Liver (tissue), 9 donors: ENCODE results near the gene SNN. TPM values are rescaled to one million over a fixed set of nuclear protein-coding genes. Genes with fewer than 3 reads are reported as not detected.

Source experiments
- DNase-seq: peaks from one replicate; pipeline ENCODE4 v3.0.0-alpha.2; 2017; ENCODE audit warnings: low spot score
- H3K27ac ChIP-seq, 2 donors: one replicate each; pipeline ENCODE4 v1.7.0; 2013; ENCODE audit warnings: inconsistent platforms in 2 of 2, low read length in 2 of 2, control low read depth in 1 of 2, low read depth in 1 of 2, mild to moderate bottlenecking in 1 of 2
- H3K27me3 ChIP-seq, 4 donors: one replicate each; pipeline versions ENCODE4 v1.6.1 to v1.7.0; 2013; ENCODE audit warnings: low read length in 3 of 4, inconsistent platforms in 1 of 4, mild to moderate bottlenecking in 1 of 4, moderate library complexity in 1 of 4; ENCODE audit not compliant: control insufficient read depth in 4 of 4, insufficient read depth in 4 of 4
- H3K36me3 ChIP-seq, 4 donors: one replicate each; pipeline versions ENCODE4 v1.6.1 to v1.7.0; 2013; ENCODE audit warnings: low read length in 3 of 4, mild to moderate bottlenecking in 3 of 4, low read depth in 1 of 4, moderate library complexity in 1 of 4; ENCODE audit not compliant: control insufficient read depth in 4 of 4, insufficient read depth in 3 of 4
- H3K4me1 ChIP-seq, 4 donors: one replicate each; pipeline versions ENCODE4 v1.6.1 to v1.7.0; 2013; ENCODE audit warnings: low read length in 3 of 4, mild to moderate bottlenecking in 3 of 4, moderate library complexity in 1 of 4; ENCODE audit not compliant: control insufficient read depth in 4 of 4, insufficient read depth in 4 of 4
- H3K4me3 ChIP-seq, 3 donors: one replicate each; pipeline versions ENCODE4 v1.6.1 to v1.7.0; 2013; ENCODE audit warnings: low read length in 3 of 3, control low read depth in 1 of 3, low read depth in 1 of 3, mild to moderate bottlenecking in 1 of 3
- H3K9ac ChIP-seq, 2 donors: one replicate each; pipeline ENCODE4 v1.7.0; 2013; ENCODE audit warnings: low read length in 2 of 2, mild to moderate bottlenecking in 2 of 2, moderate library complexity in 2 of 2, control low read depth in 1 of 2, low read depth in 1 of 2
- H3K9me3 ChIP-seq, 4 donors: one replicate each; pipeline versions ENCODE4 v1.6.1 to v1.7.0; 2013; ENCODE audit warnings: low read length in 3 of 4; ENCODE audit not compliant: control insufficient read depth in 4 of 4
- EGR1 ChIP-seq, 2 donors: IDR thresholded peaks; 2 replicates each; pipeline ENCODE4 v1.6.1; 2016 to 2018; ENCODE audit warnings: antibody characterized with exemption in 2 of 2, low read depth in 2 of 2
- FOXA1 ChIP-seq: IDR thresholded peaks from 2 replicates; pipeline ENCODE4 v1.6.1; 2016; ENCODE audit warnings: antibody characterized with exemption
- FOXA2 ChIP-seq: IDR thresholded peaks from 2 replicates; pipeline ENCODE4 v1.6.1; 2016; ENCODE audit warnings: antibody characterized with exemption
- GABPA ChIP-seq, 2 donors: IDR thresholded peaks in 1 of 2; conservative IDR thresholded peaks in 1 of 2; 2 replicates each; pipeline ENCODE4 v1.6.1; 2016; ENCODE audit warnings: antibody characterized with exemption in 2 of 2, mild to moderate bottlenecking in 1 of 2, moderate library complexity in 1 of 2
- HNF4A ChIP-seq, 2 donors: conservative IDR thresholded peaks; 2 replicates each; pipeline ENCODE4 v1.6.1; 2016; ENCODE audit warnings: antibody characterized with exemption in 2 of 2, mild to moderate bottlenecking in 2 of 2
- HNF4G ChIP-seq: IDR thresholded peaks from 2 replicates; pipeline ENCODE4 v1.6.1; 2016; ENCODE audit warnings: antibody characterized with exemption
- JUND ChIP-seq, 2 donors: IDR thresholded peaks; 2 replicates each; pipeline ENCODE4 v1.6.1; 2016; ENCODE audit warnings: antibody characterized with exemption in 2 of 2
- NR2F2 ChIP-seq: IDR thresholded peaks from 2 replicates; pipeline ENCODE4 v1.6.1; 2016; ENCODE audit warnings: antibody characterized with exemption
- RAD21 ChIP-seq, 2 donors: IDR thresholded peaks; 2 replicates each; pipeline ENCODE4 v1.6.1; 2016; ENCODE audit warnings: antibody characterized with exemption in 2 of 2, mild to moderate bottlenecking in 2 of 2
- RXRA ChIP-seq, 2 donors: IDR thresholded peaks; 2 replicates each; pipeline ENCODE4 v1.6.1; 2017 to 2018; ENCODE audit warnings: antibody characterized with exemption in 2 of 2, mild to moderate bottlenecking in 1 of 2
- SP1 ChIP-seq: IDR thresholded peaks from 2 replicates; pipeline ENCODE4 v1.6.1; 2018; ENCODE audit warnings: antibody characterized with exemption, mild to moderate bottlenecking
- TAF1 ChIP-seq: conservative IDR thresholded peaks from 2 replicates; pipeline ENCODE4 v1.6.1; 2016; ENCODE audit warnings: antibody characterized with exemption, mild to moderate bottlenecking
- YY1 ChIP-seq: IDR thresholded peaks from 2 replicates; pipeline ENCODE4 v1.6.1; 2016; ENCODE audit warnings: antibody characterized with exemption, mild to moderate bottlenecking
- WGBS: extraction: QIAGEN DNeasy Blood & Tissue Kit; methylation state at CpG from one replicate; pipeline ENCODE4 v1.1.7; 2013; 5-methylcytosine and 5-hydroxymethylcytosine counted together
- polyA plus RNA-seq, 2 donors: library from polyadenylated mRNA; stranded (reverse) in 1 of 2; unstranded in 1 of 2; fragments of 200-250 nt in 1 of 2; fragments of >200 nt in 1 of 2; fragmentation: Nextera tagmentation in 1 of 2; extraction: Ambion mirVana in 1 of 2; gene quantifications; one replicate each; pipeline versions ENCODE4 v1.2.1 to v1.2.3, GENCODE V29; 2013 to 2015
- total RNA-seq, 2 donors: library from RNA; depleted of rRNA; stranded (reverse); fragments of >200 nt; gene quantifications; one replicate each; pipeline ENCODE4 v1.2.3, GENCODE V29; 2014
- TF ChIP-seq, protein P1 (sequence below): IDR thresholded peaks from 2 replicates; pipeline ENCODE4 v1.6.1; 2016; ENCODE audit warnings: antibody characterized with exemption
- TF ChIP-seq, protein P2 (sequence below): IDR thresholded peaks from 2 replicates; pipeline ENCODE4 v1.6.1; 2016; ENCODE audit warnings: antibody characterized with exemption
- TF ChIP-seq, protein P3 (sequence below): IDR thresholded peaks from 2 replicates; pipeline ENCODE4 v1.6.1; 2016; ENCODE audit warnings: antibody characterized with exemption, mild to moderate bottlenecking
- TF ChIP-seq, protein P4 (sequence below): fragments of 150-350 bp; IDR thresholded peaks from 2 replicates; pipeline ENCODE4 v1.5.1; 2017; ENCODE audit warnings: improper control_type of control experiment, low read depth, low read length; ENCODE audit not compliant: missing input control
- TF ChIP-seq, protein P5 (sequence below): IDR thresholded peaks from 2 replicates; pipeline ENCODE4 v1.6.1; 2016; ENCODE audit warnings: antibody characterized with exemption
- donor health status: healthy.
- donor health status: healthy.
- donor health status: healthy.
- donor health status: healthy.
- donor health status: healthy.

The SNN gene
- total and polyA plus RNA-seq, 4 donors = 2.5 to 6.2 (median 5.3) TPM

DNA sequence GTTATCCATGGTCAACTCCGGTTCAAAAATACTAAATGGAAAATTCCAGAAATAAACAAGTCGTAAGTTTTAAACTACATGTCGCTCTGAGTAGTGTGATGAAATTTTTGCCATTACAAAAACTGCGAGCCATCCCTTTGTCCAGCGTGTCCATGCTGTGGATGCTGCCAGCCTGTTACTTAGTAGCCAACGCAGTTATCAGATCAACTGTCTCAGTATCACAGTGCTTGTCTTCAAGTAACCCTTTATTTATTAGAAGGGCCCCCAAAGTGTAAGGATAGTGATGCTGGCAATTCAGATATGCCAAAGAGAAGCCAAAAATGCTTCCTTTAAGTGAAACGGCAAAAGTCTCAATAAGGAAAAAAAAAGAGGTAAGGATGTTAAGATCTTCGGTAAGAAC is 23.9 kb downstream of the SNN start:
- 91% methylated on average over 8 of the region's 8 CpGs for WGBS
- H3K9me3 ChIP-seq = no peaks in the 10 kb centered on the region
- no peak overlapping the region for H3K27ac ChIP-seq
- peaks cover 0 to 4% (median 0%) of the 10 kb centered on the region in 4 donors for H3K4me1 ChIP-seq
- TF ChIP-seq YY1 = no peak
- TF ChIP-seq JUND (IDR thresholded peaks at IDR 0.05) = no peak
- H3K27me3 ChIP-seq = no peaks in the 10 kb centered on the region
- no peak overlapping the region for H3K9ac ChIP-seq
- no peak for DNase-seq
- peaks cover 16 to 67% (median 46%) of the 10 kb centered on the region in 4 donors for H3K36me3 ChIP-seq
- no peak overlapping the region for H3K4me3 ChIP-seq

DNA sequence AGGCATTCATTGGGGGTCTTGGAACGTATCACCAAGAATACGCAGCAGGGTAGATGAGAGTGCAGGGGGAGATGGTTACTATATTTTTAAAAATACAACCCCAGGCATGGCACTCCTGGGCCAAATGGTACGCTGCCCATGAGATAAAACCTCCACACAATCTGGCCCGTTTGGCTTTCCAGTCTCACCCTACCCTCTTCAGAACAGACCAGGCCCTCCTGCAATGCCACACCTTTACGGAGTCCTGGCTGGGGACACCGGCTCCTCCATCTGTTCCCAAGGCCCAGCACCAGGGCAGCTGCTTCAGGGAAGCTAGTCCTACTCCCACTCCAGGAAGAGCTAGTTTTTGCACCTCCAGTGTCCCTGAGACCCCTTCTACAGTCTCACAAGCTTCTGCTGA is 24.4 kb downstream of the SNN start:
- Histone ChIP-seq H3K36me3 (peaks cover 18 to 65% (median 46%) of the 10 kb centered on the region in 4 donors), H3K9ac (no peak overlapping the region), H3K4me1 (peaks cover 0 to 4% (median 0%) of the 10 kb centered on the region in 4 donors), H3K27ac (no peak overlapping the region), H3K9me3 (no peaks in the 10 kb centered on the region), H3K4me3 (no peak overlapping the region), H3K27me3 (no peaks in the 10 kb centered on the region)
- no peak for TF ChIP-seq SP1
- TF ChIP-seq, protein P1, sequence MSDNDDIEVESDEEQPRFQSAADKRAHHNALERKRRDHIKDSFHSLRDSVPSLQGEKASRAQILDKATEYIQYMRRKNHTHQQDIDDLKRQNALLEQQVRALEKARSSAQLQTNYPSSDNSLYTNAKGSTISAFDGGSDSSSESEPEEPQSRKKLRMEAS = no peak
- no peak for TF ChIP-seq GABPA (IDR thresholded peaks at IDR 0.05 in 1 of 2, conservative IDR thresholded peaks at IDR 0.05 in 1 of 2)
- no peak for TF ChIP-seq RAD21 (IDR thresholded peaks at IDR 0.05)
- TF ChIP-seq EGR1 (IDR thresholded peaks at IDR 0.05; ENCODE audit: low read depth in 2 of 2) = no peak
- no peak for TF ChIP-seq NR2F2
- TF ChIP-seq YY1 = no peak
- TF ChIP-seq RXRA (IDR thresholded peaks at IDR 0.05) = no peak
- TF ChIP-seq, protein P2, sequence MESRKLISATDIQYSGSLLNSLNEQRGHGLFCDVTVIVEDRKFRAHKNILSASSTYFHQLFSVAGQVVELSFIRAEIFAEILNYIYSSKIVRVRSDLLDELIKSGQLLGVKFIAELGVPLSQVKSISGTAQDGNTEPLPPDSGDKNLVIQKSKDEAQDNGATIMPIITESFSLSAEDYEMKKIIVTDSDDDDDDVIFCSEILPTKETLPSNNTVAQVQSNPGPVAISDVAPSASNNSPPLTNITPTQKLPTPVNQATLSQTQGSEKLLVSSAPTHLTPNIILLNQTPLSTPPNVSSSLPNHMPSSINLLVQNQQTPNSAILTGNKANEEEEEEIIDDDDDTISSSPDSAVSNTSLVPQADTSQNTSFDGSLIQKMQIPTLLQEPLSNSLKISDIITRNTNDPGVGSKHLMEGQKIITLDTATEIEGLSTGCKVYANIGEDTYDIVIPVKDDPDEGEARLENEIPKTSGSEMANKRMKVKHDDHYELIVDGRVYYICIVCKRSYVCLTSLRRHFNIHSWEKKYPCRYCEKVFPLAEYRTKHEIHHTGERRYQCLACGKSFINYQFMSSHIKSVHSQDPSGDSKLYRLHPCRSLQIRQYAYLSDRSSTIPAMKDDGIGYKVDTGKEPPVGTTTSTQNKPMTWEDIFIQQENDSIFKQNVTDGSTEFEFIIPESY = no peak
- TF ChIP-seq, protein P3, sequence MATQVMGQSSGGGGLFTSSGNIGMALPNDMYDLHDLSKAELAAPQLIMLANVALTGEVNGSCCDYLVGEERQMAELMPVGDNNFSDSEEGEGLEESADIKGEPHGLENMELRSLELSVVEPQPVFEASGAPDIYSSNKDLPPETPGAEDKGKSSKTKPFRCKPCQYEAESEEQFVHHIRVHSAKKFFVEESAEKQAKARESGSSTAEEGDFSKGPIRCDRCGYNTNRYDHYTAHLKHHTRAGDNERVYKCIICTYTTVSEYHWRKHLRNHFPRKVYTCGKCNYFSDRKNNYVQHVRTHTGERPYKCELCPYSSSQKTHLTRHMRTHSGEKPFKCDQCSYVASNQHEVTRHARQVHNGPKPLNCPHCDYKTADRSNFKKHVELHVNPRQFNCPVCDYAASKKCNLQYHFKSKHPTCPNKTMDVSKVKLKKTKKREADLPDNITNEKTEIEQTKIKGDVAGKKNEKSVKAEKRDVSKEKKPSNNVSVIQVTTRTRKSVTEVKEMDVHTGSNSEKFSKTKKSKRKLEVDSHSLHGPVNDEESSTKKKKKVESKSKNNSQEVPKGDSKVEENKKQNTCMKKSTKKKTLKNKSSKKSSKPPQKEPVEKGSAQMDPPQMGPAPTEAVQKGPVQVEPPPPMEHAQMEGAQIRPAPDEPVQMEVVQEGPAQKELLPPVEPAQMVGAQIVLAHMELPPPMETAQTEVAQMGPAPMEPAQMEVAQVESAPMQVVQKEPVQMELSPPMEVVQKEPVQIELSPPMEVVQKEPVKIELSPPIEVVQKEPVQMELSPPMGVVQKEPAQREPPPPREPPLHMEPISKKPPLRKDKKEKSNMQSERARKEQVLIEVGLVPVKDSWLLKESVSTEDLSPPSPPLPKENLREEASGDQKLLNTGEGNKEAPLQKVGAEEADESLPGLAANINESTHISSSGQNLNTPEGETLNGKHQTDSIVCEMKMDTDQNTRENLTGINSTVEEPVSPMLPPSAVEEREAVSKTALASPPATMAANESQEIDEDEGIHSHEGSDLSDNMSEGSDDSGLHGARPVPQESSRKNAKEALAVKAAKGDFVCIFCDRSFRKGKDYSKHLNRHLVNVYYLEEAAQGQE = no peak
- TF ChIP-seq, protein P4, sequence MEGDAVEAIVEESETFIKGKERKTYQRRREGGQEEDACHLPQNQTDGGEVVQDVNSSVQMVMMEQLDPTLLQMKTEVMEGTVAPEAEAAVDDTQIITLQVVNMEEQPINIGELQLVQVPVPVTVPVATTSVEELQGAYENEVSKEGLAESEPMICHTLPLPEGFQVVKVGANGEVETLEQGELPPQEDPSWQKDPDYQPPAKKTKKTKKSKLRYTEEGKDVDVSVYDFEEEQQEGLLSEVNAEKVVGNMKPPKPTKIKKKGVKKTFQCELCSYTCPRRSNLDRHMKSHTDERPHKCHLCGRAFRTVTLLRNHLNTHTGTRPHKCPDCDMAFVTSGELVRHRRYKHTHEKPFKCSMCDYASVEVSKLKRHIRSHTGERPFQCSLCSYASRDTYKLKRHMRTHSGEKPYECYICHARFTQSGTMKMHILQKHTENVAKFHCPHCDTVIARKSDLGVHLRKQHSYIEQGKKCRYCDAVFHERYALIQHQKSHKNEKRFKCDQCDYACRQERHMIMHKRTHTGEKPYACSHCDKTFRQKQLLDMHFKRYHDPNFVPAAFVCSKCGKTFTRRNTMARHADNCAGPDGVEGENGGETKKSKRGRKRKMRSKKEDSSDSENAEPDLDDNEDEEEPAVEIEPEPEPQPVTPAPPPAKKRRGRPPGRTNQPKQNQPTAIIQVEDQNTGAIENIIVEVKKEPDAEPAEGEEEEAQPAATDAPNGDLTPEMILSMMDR = no peak
- no peak for TF ChIP-seq FOXA2
- TF ChIP-seq, protein P5, sequence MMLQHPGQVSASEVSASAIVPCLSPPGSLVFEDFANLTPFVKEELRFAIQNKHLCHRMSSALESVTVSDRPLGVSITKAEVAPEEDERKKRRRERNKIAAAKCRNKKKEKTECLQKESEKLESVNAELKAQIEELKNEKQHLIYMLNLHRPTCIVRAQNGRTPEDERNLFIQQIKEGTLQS = no peak
- TF ChIP-seq FOXA1 = no peak
- no peak for TF ChIP-seq JUND (IDR thresholded peaks at IDR 0.05)
- TF ChIP-seq TAF1 = no peak
- TF ChIP-seq HNF4G = no peak
- no peak for TF ChIP-seq HNF4A (conservative IDR thresholded peaks at IDR 0.05)
- DNase-seq = no peak
- 94% methylated on average over 6 of the region's 6 CpGs for WGBS
